AG10803 (cell line): ENCODE data around the gene GMDS.
A peak's percentile ranks its signal among the peaks of the same experiment; 100 is the strongest.

Experiments used
- DNase-seq: peaks from one replicate; pipeline ENCODE4 v3.0.0; 2010; ENCODE audit warnings: low read depth
- H3K4me3 ChIP-seq: 2 replicates; pipeline ENCODE4 v1.5.1; 2011; ENCODE audit warnings: mild to moderate bottlenecking, low read length, control low read depth
- CTCF ChIP-seq: conservative IDR thresholded peaks from 2 replicates; pipeline ENCODE4 v1.5.1; 2011; ENCODE audit warnings: mild to moderate bottlenecking, low read length, control low read depth, inconsistent platforms

Gene GMDS

GRCh38 chr6:1878330-1878729, 367.1 kb downstream of the GMDS start:
- H3K4me3 ChIP-seq = no peak overlapping the region
- no peak for DNase-seq
- no peak for TF ChIP-seq CTCF

- TF ChIP-seq CTCF = no peak
- no peak overlapping the region for H3K4me3 ChIP-seq
These were observed 371.6 kb downstream of the GMDS start for GRCh38 chr6:1873781-1874180.

GRCh38 chr6:1872649-1873131, 372.7 kb downstream of the GMDS start:
- peak; percentile 80 for DNase-seq
- no peak for TF ChIP-seq CTCF

More at GRCh38 chr6:1873781-1874180, 371.6 kb downstream of the GMDS start:
- no peak for DNase-seq

GRCh38 chr6:1871724-1872315, 373.6 kb downstream of the GMDS start:
- no peak for DNase-seq
- H3K4me3 ChIP-seq = no peak overlapping the region
- TF ChIP-seq CTCF = peak; percentile 14

More at GRCh38 chr6:1872649-1873131, 372.7 kb downstream of the GMDS start:
- H3K4me3 ChIP-seq = no peak overlapping the region

GRCh38 chr6:1870932-1871331, 374.5 kb downstream of the GMDS start:
- no peak for DNase-seq

GRCh38 chr6:1870251-1870650, 375.2 kb downstream of the GMDS start:
- TF ChIP-seq CTCF = no peak
- no peak overlapping the region for H3K4me3 ChIP-seq
- no peak for DNase-seq

More at GRCh38 chr6:1870932-1871331, 374.5 kb downstream of the GMDS start:
- no peak overlapping the region for H3K4me3 ChIP-seq
- TF ChIP-seq CTCF = no peak

GRCh38 chr6:1869769-1870168, 375.6 kb downstream of the GMDS start:
- no peak overlapping the region for H3K4me3 ChIP-seq
- TF ChIP-seq CTCF = no peak
- no peak for DNase-seq
